GM12801 (cell line): ENCODE results near the gene MTFR1L.

Experiments used
- CTCF ChIP-seq: IDR thresholded peaks from one replicate; pipeline ENCODE4 v1.5.1; 2011; ENCODE audit warnings: control low read depth; ENCODE audit not compliant: insufficient read length; ENCODE audit errors: extremely low read depth

MTFR1L gene

GRCh38 chr1:25784575-25785051, 35.1 kb upstream of the MTFR1L start:
- no peak for TF ChIP-seq CTCF

GRCh38 chr1:25785333-25786067, 34.3 kb upstream of the MTFR1L start:
- no peak for TF ChIP-seq CTCF

GRCh38 chr1:25786887-25787759, 32.6 kb upstream of the MTFR1L start:
- TF ChIP-seq CTCF, result no peak

GRCh38 chr1:25787760-25788166, 32.0 kb upstream of the MTFR1L start:
- no peak for TF ChIP-seq CTCF

GRCh38 chr1:25790472-25790871, 29.3 kb upstream of the MTFR1L start:
- no peak for TF ChIP-seq CTCF

- no peak for TF ChIP-seq CTCF
Measured at GRCh38 chr1:25792115-25792514, 27.6 kb upstream of the MTFR1L start.

- no peak for TF ChIP-seq CTCF
Measured at GRCh38 chr1:25793585-25794170, 26.1 kb upstream of the MTFR1L start.
